Measurements from ENCODE around the gene HTT. TPM values are rescaled to one million over a fixed set of nuclear protein-coding genes. Genes with fewer than 3 reads are reported as not detected.
A peak's percentile ranks its signal among the peaks of the same experiment; 100 is the strongest.

HTT gene
- total RNA-seq, 1 donor from 2014 or later: 49.8 TPM

DNA sequence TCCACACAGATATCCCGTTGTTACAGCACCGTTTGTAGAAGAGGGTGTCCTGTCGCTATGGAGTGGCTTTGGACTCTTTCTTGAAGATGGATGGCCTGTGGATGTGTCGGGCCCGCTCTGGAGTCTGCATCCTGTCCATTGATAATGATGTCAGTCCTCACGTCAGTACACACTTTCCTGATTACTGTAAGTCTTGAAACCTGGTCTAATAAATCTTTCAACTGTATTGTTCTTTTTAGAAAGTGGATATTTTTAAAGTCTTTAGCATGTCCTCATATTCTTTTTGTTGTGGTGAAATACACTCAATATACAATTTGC is 189.4 kb downstream of the HTT start:
- Histone ChIP-seq H3K4me1 (no peaks in the 10 kb centered on the region), H3K4me3 (no peak overlapping the region), H3K36me3 (no peaks in the 10 kb centered on the region), H3K27me3 (no peaks in the 10 kb centered on the region), H3K9me3 (no peaks in the 10 kb centered on the region), H3K27ac (no peak overlapping the region)
- intact Hi-C loops (cut with DNase I): no loop called here
- no peak for DNase-seq (ENCODE audit: extremely low spot score in 2 of 2)
- TF ChIP-seq, protein P1, sequence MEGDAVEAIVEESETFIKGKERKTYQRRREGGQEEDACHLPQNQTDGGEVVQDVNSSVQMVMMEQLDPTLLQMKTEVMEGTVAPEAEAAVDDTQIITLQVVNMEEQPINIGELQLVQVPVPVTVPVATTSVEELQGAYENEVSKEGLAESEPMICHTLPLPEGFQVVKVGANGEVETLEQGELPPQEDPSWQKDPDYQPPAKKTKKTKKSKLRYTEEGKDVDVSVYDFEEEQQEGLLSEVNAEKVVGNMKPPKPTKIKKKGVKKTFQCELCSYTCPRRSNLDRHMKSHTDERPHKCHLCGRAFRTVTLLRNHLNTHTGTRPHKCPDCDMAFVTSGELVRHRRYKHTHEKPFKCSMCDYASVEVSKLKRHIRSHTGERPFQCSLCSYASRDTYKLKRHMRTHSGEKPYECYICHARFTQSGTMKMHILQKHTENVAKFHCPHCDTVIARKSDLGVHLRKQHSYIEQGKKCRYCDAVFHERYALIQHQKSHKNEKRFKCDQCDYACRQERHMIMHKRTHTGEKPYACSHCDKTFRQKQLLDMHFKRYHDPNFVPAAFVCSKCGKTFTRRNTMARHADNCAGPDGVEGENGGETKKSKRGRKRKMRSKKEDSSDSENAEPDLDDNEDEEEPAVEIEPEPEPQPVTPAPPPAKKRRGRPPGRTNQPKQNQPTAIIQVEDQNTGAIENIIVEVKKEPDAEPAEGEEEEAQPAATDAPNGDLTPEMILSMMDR (IDR thresholded peaks at IDR 0.05): no peak
- no peak for TF ChIP-seq POLR2A (IDR thresholded peaks at IDR 0.05)
- no peak for TF ChIP-seq POLR2AphosphoS5 (IDR thresholded peaks at IDR 0.05; ENCODE audit: insufficient read depth in 1 of 2, low read depth in 1 of 2)

DNA sequence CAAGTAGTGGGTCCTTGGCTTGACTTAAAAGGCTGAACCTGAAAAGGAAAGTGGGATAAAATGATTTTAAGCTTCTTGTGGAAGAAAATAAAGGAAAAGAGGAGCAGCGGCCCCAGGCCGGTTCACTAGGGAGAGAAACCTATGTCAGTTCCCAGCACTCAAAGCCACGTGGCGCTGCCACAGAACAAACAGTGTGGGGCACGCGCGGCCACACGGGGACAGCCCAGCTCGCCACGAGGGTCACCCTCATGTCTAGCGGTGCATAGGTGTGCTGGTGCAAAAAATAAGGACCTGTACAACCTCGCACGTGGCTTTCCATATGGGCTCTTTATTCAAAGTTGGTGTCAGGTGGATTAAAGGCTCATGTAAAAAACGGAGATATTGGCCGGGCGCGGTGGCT is 191.6 kb downstream of the HTT start:
- no peaks in the 10 kb centered on the region for H3K27me3 ChIP-seq
- H3K4me3 ChIP-seq: no peak overlapping the region
- H3K36me3 ChIP-seq: no peaks in the 10 kb centered on the region
- H3K9me3 ChIP-seq: no peaks in the 10 kb centered on the region
- TF ChIP-seq POLR2A (IDR thresholded peaks at IDR 0.05): no peak
- TF ChIP-seq, protein P1 (IDR thresholded peaks at IDR 0.05): no peak
- TF ChIP-seq POLR2AphosphoS5 (IDR thresholded peaks at IDR 0.05; ENCODE audit: insufficient read depth in 1 of 2, low read depth in 1 of 2): no peak
- H3K27ac ChIP-seq: no peak overlapping the region
- no peaks in the 10 kb centered on the region for H3K4me1 ChIP-seq
- DNase-seq (ENCODE audit: extremely low spot score in 2 of 2): peak in 1 of 2 donors; percentile 49
- intact Hi-C loops (cut with DNase I): no loop called here

DNA sequence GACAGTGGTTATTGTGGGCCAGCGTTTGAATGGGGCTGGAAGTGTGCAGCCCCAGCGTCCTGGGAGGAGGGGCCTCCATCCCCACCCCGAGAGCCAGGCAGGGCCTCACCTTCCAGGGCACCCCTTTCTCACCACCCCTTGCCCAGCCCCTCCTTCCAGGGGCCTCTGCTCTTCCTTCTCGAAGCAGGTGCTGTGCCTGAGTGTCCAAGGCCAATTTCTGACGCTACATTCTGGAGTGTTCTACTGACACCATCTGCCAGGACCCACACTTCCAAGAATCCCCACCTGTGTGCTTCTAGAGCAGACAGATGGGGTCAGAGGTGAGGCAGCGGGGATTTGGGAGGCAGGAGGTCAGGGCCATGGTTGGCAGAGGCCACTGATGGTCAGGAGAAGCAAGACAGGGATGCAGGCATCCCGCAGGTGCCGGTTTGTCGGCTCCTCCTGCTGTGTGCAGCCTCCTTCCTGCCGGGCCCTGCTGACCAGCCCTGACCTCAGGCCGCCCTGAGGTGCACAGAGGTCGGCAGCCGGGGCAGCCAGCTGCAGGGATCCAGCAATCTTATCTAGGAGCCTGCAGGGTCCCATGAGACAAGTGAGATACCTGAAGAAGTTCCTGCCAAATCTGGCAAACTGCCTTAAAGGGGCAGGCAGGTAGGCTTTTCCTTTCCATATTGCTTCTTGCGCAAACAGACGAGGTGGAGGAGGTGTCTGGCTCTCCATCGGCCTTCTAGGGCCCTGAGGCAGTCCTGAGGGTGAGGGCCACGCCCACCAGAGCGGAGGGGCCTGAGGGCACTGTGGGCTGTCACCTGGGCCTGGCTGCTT is 193.3 kb downstream of the HTT start:
- DNase-seq (ENCODE audit: extremely low spot score in 2 of 2): peak in 1 of 2 donors; percentile 52
- intact Hi-C loops (cut with DNase I): no loop called here
- H3K9me3 ChIP-seq: no peaks in the 10 kb centered on the region
- no peaks in the 10 kb centered on the region for H3K27me3 ChIP-seq
- H3K4me3 ChIP-seq: no peak overlapping the region
- no peaks in the 10 kb centered on the region for H3K36me3 ChIP-seq
- H3K27ac ChIP-seq: no peak overlapping the region
- no peak for TF ChIP-seq POLR2AphosphoS5 (IDR thresholded peaks at IDR 0.05; ENCODE audit: insufficient read depth in 1 of 2, low read depth in 1 of 2)
- no peaks in the 10 kb centered on the region for H3K4me1 ChIP-seq

DNA sequence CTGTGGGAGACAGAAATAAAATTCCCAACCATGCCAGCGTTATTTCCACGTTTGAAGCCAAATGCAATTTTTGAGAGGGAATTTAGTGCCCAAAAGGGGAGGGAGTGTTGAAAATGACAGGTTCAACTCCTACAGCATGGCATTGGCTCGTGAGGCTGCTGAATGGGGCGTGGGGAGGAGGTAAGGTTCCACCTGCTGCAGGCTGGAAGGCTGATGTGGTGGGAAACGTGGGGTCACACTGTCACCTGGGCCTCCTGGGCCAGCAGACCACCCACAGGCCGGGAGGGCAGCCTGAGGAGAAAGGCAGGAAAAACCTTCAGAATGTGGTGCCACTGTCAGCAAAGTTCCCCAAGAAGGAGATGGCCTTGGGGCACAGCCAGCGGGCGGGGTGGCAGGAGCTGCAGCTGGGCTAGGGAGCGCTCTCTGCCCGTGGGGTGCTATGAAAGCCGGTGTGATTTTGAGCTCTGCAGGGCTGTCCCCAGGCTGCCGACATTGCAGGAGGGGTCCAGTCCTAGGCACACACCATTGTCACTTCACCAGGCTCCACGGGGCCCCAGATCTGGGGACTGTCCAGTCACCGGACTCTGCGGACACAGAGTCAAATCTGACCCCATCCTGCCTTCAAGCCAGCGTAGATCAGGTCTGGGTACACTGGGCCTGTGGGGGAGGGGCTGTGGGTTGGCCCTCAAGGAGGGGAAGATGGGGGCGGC is 194.1 kb downstream of the HTT start:
- Histone ChIP-seq H3K27ac (no peak overlapping the region), H3K4me3 (no peak overlapping the region), H3K27me3 (no peaks in the 10 kb centered on the region), H3K36me3 (no peaks in the 10 kb centered on the region), H3K4me1 (no peaks in the 10 kb centered on the region), H3K9me3 (no peaks in the 10 kb centered on the region)
- TF ChIP-seq, protein P1 (IDR thresholded peaks at IDR 0.05): no peak
- TF ChIP-seq POLR2A (IDR thresholded peaks at IDR 0.05) (no peak), POLR2AphosphoS5 (IDR thresholded peaks at IDR 0.05; ENCODE audit: insufficient read depth in 1 of 2, low read depth in 1 of 2) (no peak)
- peak in 1 of 2 donors; percentile 58 for DNase-seq (ENCODE audit: extremely low spot score in 2 of 2)
- intact Hi-C loops (cut with DNase I): no loop called here

DNA sequence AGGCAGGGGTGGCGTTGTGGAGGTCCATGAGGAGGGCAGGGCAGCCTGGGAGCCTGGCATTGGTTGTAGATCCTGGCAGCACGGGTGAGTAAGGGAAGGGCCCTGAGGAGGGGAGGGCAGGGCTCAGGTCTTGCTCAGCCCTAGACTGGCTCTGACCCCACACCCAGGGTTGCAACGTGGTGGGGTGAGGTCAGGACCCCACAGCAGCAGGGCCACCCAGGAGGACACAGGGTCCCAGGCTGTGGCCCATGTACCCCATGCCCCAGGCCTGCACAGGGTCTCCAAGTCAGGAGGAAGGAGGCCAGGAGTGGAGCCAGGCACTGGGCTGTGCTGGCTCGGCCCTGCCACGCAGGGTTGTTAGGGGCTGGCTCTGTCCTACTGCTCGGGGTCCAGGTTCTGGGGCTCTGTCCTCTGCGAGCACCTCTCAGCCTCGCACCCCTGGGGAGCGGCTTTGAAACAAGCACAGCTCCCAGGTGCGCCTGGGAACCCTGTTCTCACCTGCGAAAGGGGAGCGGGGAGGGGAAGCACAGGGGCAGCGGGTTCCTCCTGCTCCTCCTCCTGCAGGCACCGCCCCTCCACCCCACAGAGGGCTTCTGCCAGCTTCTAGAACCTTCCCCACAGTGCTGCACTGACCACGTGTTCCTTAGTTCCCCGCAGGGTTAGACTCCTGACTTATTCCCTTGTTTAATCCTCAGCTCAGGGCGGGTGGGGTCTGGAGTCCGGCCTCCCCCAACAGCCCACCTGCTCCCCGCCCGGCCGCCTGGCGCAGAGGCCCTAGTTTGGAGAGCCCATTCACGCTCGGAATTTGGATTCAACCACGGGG is 194.8 kb downstream of the HTT start:
- no peak overlapping the region for H3K4me3 ChIP-seq
- no peaks in the 10 kb centered on the region for H3K4me1 ChIP-seq
- H3K9me3 ChIP-seq: no peaks in the 10 kb centered on the region
- intact Hi-C loops (cut with DNase I): no loop called here
- H3K27me3 ChIP-seq: no peaks in the 10 kb centered on the region
- DNase-seq (ENCODE audit: extremely low spot score in 2 of 2): peak in 1 of 2 donors; percentile 67
- no peak overlapping the region for H3K27ac ChIP-seq
- H3K36me3 ChIP-seq: no peaks in the 10 kb centered on the region
- TF ChIP-seq POLR2A (IDR thresholded peaks at IDR 0.05) (no peak), POLR2AphosphoS5 (IDR thresholded peaks at IDR 0.05; ENCODE audit: insufficient read depth in 1 of 2, low read depth in 1 of 2) (no peak)
- TF ChIP-seq, protein P1 (IDR thresholded peaks at IDR 0.05): no peak
